Colonic mucosa (tissue), 4 donors: ENCODE results near the gene XPO1. TPM values are rescaled to one million over a fixed set of nuclear protein-coding genes. Genes with fewer than 3 reads are reported as not detected.
A peak's percentile ranks its signal among the peaks of the same experiment; 100 is the strongest.

Source experiments
- DNase-seq: peaks from one replicate; pipeline ENCODE4 v3.0.0-alpha.2; 2020
- H3K27ac ChIP-seq: fragments of 200-600 bp; one replicate; pipeline ENCODE4 v1.8.0; 2021
- H3K27me3 ChIP-seq: fragments of 200-600 bp; one replicate; pipeline ENCODE4 v1.8.0; 2021
- H3K36me3 ChIP-seq: fragments of 200-600 bp; one replicate; pipeline ENCODE4 v1.8.0; 2021
- H3K4me1 ChIP-seq: fragments of 200-600 bp; one replicate; pipeline ENCODE4 v1.8.0; 2021; ENCODE audit warnings: mild to moderate bottlenecking
- H3K4me3 ChIP-seq: fragments of 200-600 bp; one replicate; pipeline ENCODE4 v1.8.0; 2021
- H3K9ac ChIP-seq, 2 donors: one replicate each; pipeline ENCODE4 v1.7.0; 2013; ENCODE audit warnings: control low read depth in 2 of 2, low read depth in 2 of 2, low read length in 2 of 2
- H3K9me3 ChIP-seq: fragments of 200-600 bp; one replicate; pipeline ENCODE4 v1.8.0; 2021
- intact Hi-C: fragments of 100-400 bp; cut with DNase I; formaldehyde crosslinking; loops from one replicate; pipeline ENCODE4 v1.14.1; 2022
- total RNA-seq, 2 donors: library from RNA; stranded (reverse); fragmentation: NEBNext Ultra II Directional in 1 of 2; extraction: Animal tissue kit (Norgen Biotek cat#: 25700) in 1 of 2; gene quantifications; one replicate each; pipeline ENCODE4 v1.2.1, GENCODE V29; 2021
- TF ChIP-seq, protein P1 (sequence below): fragments of 200-600 bp; IDR thresholded peaks from one replicate; pipeline ENCODE4 v1.8.0; 2022; ENCODE audit warnings: antibody characterized with exemption, mild to moderate bottlenecking
- donor health status: healthy.
- donor health status: DM: no; HTN: no; CAD: no.
- donor health status: DM: no; HTN: no; CAD: no.

The XPO1 gene
- total RNA-seq, 2 donors from 2014 or later, result 84.4 to 152 TPM

- intact Hi-C loops, result loop anchor here (5.0 to 10.0 kb wide), 2 partner anchors 66 to 127 kb away; partner anchors contain the start of gene USP34
- Histone ChIP-seq H3K27ac (peak overlapping the region; percentile 94), H3K36me3 (no peaks in the 10 kb centered on the region)
These were observed 281 bp downstream of the XPO1 start for GRCh38 chr2:61537950-61538199.

GRCh38 chr2:61537277-61537949, 743 bp downstream of the XPO1 start:
- peak overlapping the region; percentile 94 for H3K27ac ChIP-seq
- H3K27me3 ChIP-seq, result no peaks in the 10 kb centered on the region
- H3K9ac ChIP-seq, result peak overlapping the region; percentile 84 to 96
- intact Hi-C loops, result loop anchor here (5.0 to 10.0 kb wide), 2 partner anchors 65 to 127 kb away; partner anchors contain the start of gene USP34
- H3K4me3 ChIP-seq, result peak overlapping the region; percentile 46
- DNase-seq, result peak; percentile 44
- no peaks in the 10 kb centered on the region for H3K9me3 ChIP-seq
- no peaks in the 10 kb centered on the region for H3K4me1 ChIP-seq
- TF ChIP-seq, protein P1, sequence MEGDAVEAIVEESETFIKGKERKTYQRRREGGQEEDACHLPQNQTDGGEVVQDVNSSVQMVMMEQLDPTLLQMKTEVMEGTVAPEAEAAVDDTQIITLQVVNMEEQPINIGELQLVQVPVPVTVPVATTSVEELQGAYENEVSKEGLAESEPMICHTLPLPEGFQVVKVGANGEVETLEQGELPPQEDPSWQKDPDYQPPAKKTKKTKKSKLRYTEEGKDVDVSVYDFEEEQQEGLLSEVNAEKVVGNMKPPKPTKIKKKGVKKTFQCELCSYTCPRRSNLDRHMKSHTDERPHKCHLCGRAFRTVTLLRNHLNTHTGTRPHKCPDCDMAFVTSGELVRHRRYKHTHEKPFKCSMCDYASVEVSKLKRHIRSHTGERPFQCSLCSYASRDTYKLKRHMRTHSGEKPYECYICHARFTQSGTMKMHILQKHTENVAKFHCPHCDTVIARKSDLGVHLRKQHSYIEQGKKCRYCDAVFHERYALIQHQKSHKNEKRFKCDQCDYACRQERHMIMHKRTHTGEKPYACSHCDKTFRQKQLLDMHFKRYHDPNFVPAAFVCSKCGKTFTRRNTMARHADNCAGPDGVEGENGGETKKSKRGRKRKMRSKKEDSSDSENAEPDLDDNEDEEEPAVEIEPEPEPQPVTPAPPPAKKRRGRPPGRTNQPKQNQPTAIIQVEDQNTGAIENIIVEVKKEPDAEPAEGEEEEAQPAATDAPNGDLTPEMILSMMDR, result no peak
- H3K36me3 ChIP-seq, result no peaks in the 10 kb centered on the region

More at GRCh38 chr2:61537950-61538199, 281 bp downstream of the XPO1 start:
- H3K4me1 ChIP-seq, result no peaks in the 10 kb centered on the region
- H3K4me3 ChIP-seq, result peak overlapping the region; percentile 46
- H3K27me3 ChIP-seq, result no peaks in the 10 kb centered on the region
- peak overlapping the region; percentile 84 to 96 for H3K9ac ChIP-seq
- no peaks in the 10 kb centered on the region for H3K9me3 ChIP-seq
- TF ChIP-seq, protein P1, result no peak
- no peak for DNase-seq

DNA sequence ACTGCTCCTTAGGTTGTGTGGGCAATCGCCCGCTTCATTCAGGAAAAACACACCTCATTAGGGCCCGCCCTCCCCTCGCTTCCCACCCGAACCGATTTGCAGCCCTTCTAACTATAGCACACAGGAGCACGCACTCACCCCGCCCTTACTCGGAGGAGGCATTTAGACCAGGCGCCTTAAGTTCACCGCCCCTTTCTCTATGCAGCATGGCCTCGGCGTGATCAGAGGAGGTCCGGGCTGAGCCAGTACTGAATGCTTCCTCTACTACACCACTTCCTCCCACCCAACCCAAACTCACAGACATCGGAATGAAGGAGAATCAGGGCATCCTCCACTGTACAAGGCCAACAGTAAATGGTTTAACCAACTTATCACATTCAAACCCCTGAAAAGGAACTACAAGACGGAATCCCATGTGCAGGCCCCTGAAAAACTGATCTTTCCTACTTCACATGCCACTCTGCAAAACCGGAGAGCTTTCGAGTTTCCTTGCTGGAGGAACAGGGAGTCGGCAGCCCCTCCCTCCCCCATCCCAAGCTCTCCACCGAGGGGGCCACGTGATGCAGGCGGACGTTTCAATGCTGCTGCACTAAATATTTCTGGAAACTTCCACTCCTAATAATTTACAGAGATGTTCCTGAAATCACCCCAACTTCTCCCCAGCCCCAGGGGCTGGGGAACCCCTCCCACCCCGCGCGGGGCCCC, 1.4 kb downstream of the XPO1 start:
- no peaks in the 10 kb centered on the region for H3K27me3 ChIP-seq
- peak; percentile 91 for DNase-seq
- TF ChIP-seq, protein P1, result no peak
- H3K9me3 ChIP-seq, result no peaks in the 10 kb centered on the region
- H3K9ac ChIP-seq, result peak overlapping the region; percentile 84 to 93
- H3K27ac ChIP-seq, result peak overlapping the region; percentile 87
- H3K36me3 ChIP-seq, result no peaks in the 10 kb centered on the region
- peak overlapping the region; percentile 46 for H3K4me3 ChIP-seq
- no peaks in the 10 kb centered on the region for H3K4me1 ChIP-seq
- intact Hi-C loops, result loop anchor here (5.0 to 10.0 kb wide), 2 partner anchors 64 to 128 kb away; partner anchors contain the start of gene USP34

DNA sequence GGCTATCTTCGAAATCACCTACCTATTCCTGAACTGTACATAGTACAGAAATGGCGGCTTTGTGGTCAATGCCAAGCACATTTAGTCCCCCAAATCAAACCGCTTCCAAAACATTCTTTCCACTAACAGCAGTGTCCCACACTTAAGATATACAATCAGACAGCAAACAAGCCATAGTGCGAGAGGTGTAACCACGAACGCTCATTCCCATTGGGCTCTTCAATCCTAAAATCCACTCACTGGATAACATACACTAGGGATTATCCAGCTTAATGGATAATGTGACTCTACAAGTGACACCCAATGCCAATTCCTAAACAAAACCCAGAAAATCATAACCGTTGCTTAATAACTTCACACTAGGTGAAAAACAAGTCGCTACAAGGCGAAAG, 2.0 kb downstream of the XPO1 start:
- DNase-seq, result no peak
- Histone ChIP-seq H3K4me3 (peak overlapping the region; percentile 46), H3K9me3 (no peaks in the 10 kb centered on the region), H3K4me1 (no peaks in the 10 kb centered on the region), H3K9ac (peak overlapping the region; percentile 84 to 93), H3K27ac (peak overlapping the region; percentile 87), H3K27me3 (no peaks in the 10 kb centered on the region), H3K36me3 (no peaks in the 10 kb centered on the region)
- intact Hi-C loops, result loop anchor here (5.0 to 10.0 kb wide), 2 partner anchors 64 to 129 kb away; partner anchors contain the start of gene USP34
- TF ChIP-seq, protein P1, result no peak

GRCh38 chr2:61535449-61535848, 2.7 kb downstream of the XPO1 start:
- H3K36me3 ChIP-seq, result no peaks in the 10 kb centered on the region
- H3K27me3 ChIP-seq, result no peaks in the 10 kb centered on the region
- DNase-seq, result no peak
- H3K9me3 ChIP-seq, result no peaks in the 10 kb centered on the region
- H3K4me3 ChIP-seq, result peak overlapping the region; percentile 46
- intact Hi-C loops, result loop anchor here (5.0 to 10.0 kb wide), 2 partner anchors 63 to 129 kb away; partner anchors contain the start of gene USP34
- TF ChIP-seq, protein P1, result no peak
- peak overlapping the region; percentile 84 to 93 for H3K9ac ChIP-seq
- H3K27ac ChIP-seq, result peak overlapping the region; percentile 87
- no peaks in the 10 kb centered on the region for H3K4me1 ChIP-seq
